GM19099 (cell line): Measurements from ENCODE around the gene PTPRCAP.
A peak's percentile ranks its signal among the peaks of the same experiment; 100 is the strongest.

Experiments used
- POLR2A ChIP-seq: IDR thresholded peaks from 3 replicates; pipeline ENCODE4 v1.6.1; 2011; ENCODE audit warnings: low read depth; ENCODE audit not compliant: insufficient read length; ENCODE audit errors: extremely low read depth

Gene PTPRCAP

GRCh38 chr11:67423466-67423865 is 14.0 kb downstream of the PTPRCAP start:
- no peak for TF ChIP-seq POLR2A

- TF ChIP-seq POLR2A, result no peak
These were observed 14.6 kb downstream of the PTPRCAP start for GRCh38 chr11:67422891-67423290.

- no peak for TF ChIP-seq POLR2A
These were observed 16.0 kb downstream of the PTPRCAP start for GRCh38 chr11:67421430-67422031.

GRCh38 chr11:67420646-67421429 is 16.6 kb downstream of the PTPRCAP start:
- peak; percentile 55 for TF ChIP-seq POLR2A

GRCh38 chr11:67420147-67420645 is 17.3 kb downstream of the PTPRCAP start:
- no peak for TF ChIP-seq POLR2A

- TF ChIP-seq POLR2A, result no peak
These were observed 18.0 kb downstream of the PTPRCAP start for GRCh38 chr11:67419325-67420049.

GRCh38 chr11:67418476-67419281 is 18.8 kb downstream of the PTPRCAP start:
- no peak for TF ChIP-seq POLR2A

GRCh38 chr11:67417425-67417824 is 20.1 kb downstream of the PTPRCAP start:
- no peak for TF ChIP-seq POLR2A

GRCh38 chr11:67416416-67417335 is 20.8 kb downstream of the PTPRCAP start:
- TF ChIP-seq POLR2A, result no peak

- no peak for TF ChIP-seq POLR2A
These were observed 21.8 kb downstream of the PTPRCAP start, which contains the start of gene CARNS1 for GRCh38 chr11:67415501-67416304. Gene CARNS1 (plus strand): TSS chr11:67415678. CDS start chr11:67416200, 522 bp downstream.

GRCh38 chr11:67413266-67413849 is 24.1 kb downstream of the PTPRCAP start:
- TF ChIP-seq POLR2A, result no peak

GRCh38 chr11:67412495-67413179 is 24.8 kb downstream of the PTPRCAP start:
- TF ChIP-seq POLR2A, result no peak
